ENCODE results near the gene HP1BP3. TPM values are rescaled to one million over a fixed set of nuclear protein-coding genes. Genes with fewer than 3 reads are reported as not detected.

Gene HP1BP3
- total and polyA plus RNA-seq, 10 donors = 47.3 to 272 (median 195) TPM

GRCh38 chr1:20701847-20702246, 85.3 kb downstream of the HP1BP3 start:
- TF ChIP-seq CTCF (IDR thresholded peaks at IDR 0.05 in 8 of 11, conservative IDR thresholded peaks at IDR 0.05 in 3 of 11) (no peak), POLR2A (IDR thresholded peaks at IDR 0.05) (no peak), POLR2AphosphoS5 (IDR thresholded peaks at IDR 0.05) (no peak)
- H3K4me3 ChIP-seq = no peak overlapping the region

GRCh38 chr1:20701446-20701845, 85.7 kb downstream of the HP1BP3 start:
- no peak for DNase-seq
- 75 to 86% (median 77%) methylated on average over 9 of the region's 9 CpGs for WGBS, 5 donors
- H3K36me3 ChIP-seq = no peaks in the 10 kb centered on the region
- peaks cover 0 to 12% (median 6%) of the 10 kb centered on the region in 6 donors for H3K4me1 ChIP-seq
- no peak overlapping the region for H3K27ac ChIP-seq
- TF ChIP-seq POLR2AphosphoS5 (IDR thresholded peaks at IDR 0.05) (no peak), POLR2A (IDR thresholded peaks at IDR 0.05) (no peak), CTCF (IDR thresholded peaks at IDR 0.05 in 8 of 11, conservative IDR thresholded peaks at IDR 0.05 in 3 of 11) (no peak)
- H3K27me3 ChIP-seq (replicated peaks in 1 of 7) = no peaks in the 10 kb centered on the region
- no peak overlapping the region for H3K4me3 ChIP-seq
- H3K9me3 ChIP-seq = no peaks in the 10 kb centered on the region
- intact Hi-C loops (cut with DNase I; ENCODE audit: low total_unique reads) = no loop called here

More at GRCh38 chr1:20701847-20702246, 85.3 kb downstream of the HP1BP3 start:
- Histone ChIP-seq H3K27ac (no peak overlapping the region), H3K36me3 (no peaks in the 10 kb centered on the region), H3K4me1 (peaks cover 0 to 8% (median 4%) of the 10 kb centered on the region in 6 donors), H3K9me3 (no peaks in the 10 kb centered on the region), H3K27me3 (replicated peaks in 1 of 7) (no peaks in the 10 kb centered on the region)
- WGBS, 5 donors = 84 to 93% (median 90%) methylated on average over 3 to 5 of the region's 5 CpGs
- intact Hi-C loops (cut with DNase I; ENCODE audit: low total_unique reads) = no loop called here
- no peak for DNase-seq

GRCh38 chr1:20700636-20701215, 86.4 kb downstream of the HP1BP3 start:
- no peak for TF ChIP-seq POLR2AphosphoS5 (IDR thresholded peaks at IDR 0.05)
- TF ChIP-seq CTCF (IDR thresholded peaks at IDR 0.05 in 8 of 11, conservative IDR thresholded peaks at IDR 0.05 in 3 of 11) = no peak
- no peak for TF ChIP-seq POLR2A (IDR thresholded peaks at IDR 0.05)
- peaks cover 3 to 19% (median 12%) of the 10 kb centered on the region in 6 donors for H3K4me1 ChIP-seq
- no peak overlapping the region for H3K27ac ChIP-seq
- no peak overlapping the region for H3K4me3 ChIP-seq
- no peaks in the 10 kb centered on the region for H3K36me3 ChIP-seq
- WGBS, 5 donors = 82 to 91% (median 85%) methylated on average over 17 of the region's 17 CpGs
- H3K27me3 ChIP-seq (replicated peaks in 1 of 7) = no peaks in the 10 kb centered on the region
- intact Hi-C loops (cut with DNase I; ENCODE audit: low total_unique reads) = no loop called here
- no peaks in the 10 kb centered on the region for H3K9me3 ChIP-seq
- no peak for DNase-seq

GRCh38 chr1:20699558-20699957, 87.5 kb downstream of the HP1BP3 start:
- Histone ChIP-seq H3K4me1 (peaks cover 3 to 19% (median 12%) of the 10 kb centered on the region in 6 donors), H3K9me3 (no peaks in the 10 kb centered on the region), H3K4me3 (no peak overlapping the region), H3K36me3 (no peaks in the 10 kb centered on the region), H3K27me3 (replicated peaks in 1 of 7) (no peaks in the 10 kb centered on the region), H3K27ac (no peak overlapping the region)
- no peak for DNase-seq
- WGBS, 5 donors = 85 to 94% (median 90%) methylated on average over 9 of the region's 9 CpGs
- no peak for TF ChIP-seq POLR2AphosphoS5 (IDR thresholded peaks at IDR 0.05)
- no peak for TF ChIP-seq CTCF (IDR thresholded peaks at IDR 0.05 in 8 of 11, conservative IDR thresholded peaks at IDR 0.05 in 3 of 11)
- no peak for TF ChIP-seq POLR2A (IDR thresholded peaks at IDR 0.05)
- intact Hi-C loops (cut with DNase I; ENCODE audit: low total_unique reads) = no loop called here
